Measurements from ENCODE around the gene DPF1. TPM values are rescaled to one million over a fixed set of nuclear protein-coding genes. Genes with fewer than 3 reads are reported as not detected.

DPF1 gene
- total and polyA plus RNA-seq, 9 donors: 0.23 to 1.0 (median 0.35) TPM; not detected in 2

- Histone ChIP-seq H3K27ac (peak overlapping the region in 1 of 2 donors; percentile 20), H3K27me3 (no peaks in the 10 kb centered on the region), H3K4me3 (no peak overlapping the region), H3K9me3 (no peaks in the 10 kb centered on the region), H3K4me1 (ENCODE audit: insufficient read depth) (peaks cover 7% of the 10 kb centered on the region), H3K36me3 (no peaks in the 10 kb centered on the region)
- WGBS, 3 donors: 63 to 73% (median 72%) methylated on average over 12 of the region's 12 CpGs
- intact Hi-C loops (cut with DNase I): no loop called here
- TF ChIP-seq POLR2A (IDR thresholded peaks at IDR 0.05) (no peak), EP300 (IDR thresholded peaks at IDR 0.05) (no peak), CTCF (IDR thresholded peaks at IDR 0.05) (no peak)
- DNase-seq: no peak
Observed at GRCh38 chr19:38267761-38268483, 43.9 kb upstream of the DPF1 start.

GRCh38 chr19:38266981-38267597, 43.1 kb upstream of the DPF1 start:
- no peaks in the 10 kb centered on the region for H3K9me3 ChIP-seq
- no peak for DNase-seq
- no peak overlapping the region for H3K4me3 ChIP-seq
- H3K27me3 ChIP-seq: no peaks in the 10 kb centered on the region
- 41 to 66% (median 55%) methylated on average over 12 of the region's 12 CpGs for WGBS, 3 donors
- peak overlapping the region; percentile 20 to 32 for H3K27ac ChIP-seq
- intact Hi-C loops (cut with DNase I): no loop called here
- no peaks in the 10 kb centered on the region for H3K36me3 ChIP-seq
- TF ChIP-seq CTCF (IDR thresholded peaks at IDR 0.05) (no peak), EP300 (IDR thresholded peaks at IDR 0.05) (no peak), POLR2A (IDR thresholded peaks at IDR 0.05) (no peak)
- peaks cover 7% of the 10 kb centered on the region for H3K4me1 ChIP-seq (ENCODE audit: insufficient read depth)

GRCh38 chr19:38265921-38266429, 42.0 kb upstream of the DPF1 start:
- no peak overlapping the region for H3K4me3 ChIP-seq
- peak overlapping the region in 1 of 2 donors; percentile 93 for H3K27ac ChIP-seq
- H3K36me3 ChIP-seq: no peaks in the 10 kb centered on the region
- TF ChIP-seq CTCF (IDR thresholded peaks at IDR 0.05) (no peak), EP300 (IDR thresholded peaks at IDR 0.05) (no peak), POLR2A (IDR thresholded peaks at IDR 0.05) (no peak)
- no peaks in the 10 kb centered on the region for H3K9me3 ChIP-seq
- peaks cover 7% of the 10 kb centered on the region for H3K4me1 ChIP-seq (ENCODE audit: insufficient read depth)
- no peaks in the 10 kb centered on the region for H3K27me3 ChIP-seq
- intact Hi-C loops (cut with DNase I): no loop called here
- DNase-seq: no peak
- WGBS, 3 donors: 88 to 93% (median 91%) methylated on average over 12 of the region's 12 CpGs

- H3K27me3 ChIP-seq: no peaks in the 10 kb centered on the region
- intact Hi-C loops (cut with DNase I): no loop called here
- H3K36me3 ChIP-seq: no peaks in the 10 kb centered on the region
- H3K9me3 ChIP-seq: no peaks in the 10 kb centered on the region
- H3K4me1 ChIP-seq (ENCODE audit: insufficient read depth): peaks cover 7% of the 10 kb centered on the region
- TF ChIP-seq EP300 (IDR thresholded peaks at IDR 0.05): no peak
- no peak for TF ChIP-seq CTCF (IDR thresholded peaks at IDR 0.05)
- TF ChIP-seq POLR2A (IDR thresholded peaks at IDR 0.05): no peak
- peak overlapping the region; percentile 44 for H3K4me3 ChIP-seq
- peak in 1 of 5 donors; percentile 33 for DNase-seq
- H3K27ac ChIP-seq: peak overlapping the region; percentile 93 to 95
- WGBS, 3 donors: 57 to 65% (median 62%) methylated on average over 14 of the region's 14 CpGs
Observed at GRCh38 chr19:38265213-38265861, 41.3 kb upstream of the DPF1 start.

Measured in ovary (tissue), 9 donors.